ENCODE measurements around the gene HOPX.
"Not testable (repeated sequence)": the region's sequence is repeated elsewhere in the genome, so short reads cannot be mapped to it uniquely, and the experiment has no call there.

HOPX gene

GRCh38 chr4:56622176-56622575, 58.9 kb downstream of the HOPX start:
- no peak for TF ChIP-seq CTCF (IDR thresholded peaks at IDR 0.05; ENCODE audit: low read depth, low read length)
- no peak for DNase-seq (ENCODE audit: extremely low read depth, low read depth)

DNA sequence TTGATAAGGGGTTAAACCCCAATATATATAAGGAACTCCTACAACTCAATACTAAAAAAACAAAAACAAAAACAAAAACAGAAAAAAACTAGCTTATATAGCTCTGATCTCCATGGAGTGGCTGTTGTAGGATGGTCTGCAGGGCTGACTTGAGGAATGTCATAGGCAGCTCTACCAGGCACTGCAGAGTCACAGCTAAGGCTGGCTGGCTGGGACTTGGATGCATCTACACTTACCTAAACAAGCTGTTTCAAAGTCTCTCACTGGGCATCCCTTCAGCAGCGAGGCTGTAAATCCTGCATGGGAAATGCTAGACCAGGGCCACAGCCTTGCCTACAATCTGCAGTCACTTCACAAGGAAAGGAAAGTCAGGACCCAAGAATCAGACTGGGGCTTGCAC, 61.3 kb downstream of the HOPX start:
- TF ChIP-seq CTCF (IDR thresholded peaks at IDR 0.05; ENCODE audit: low read depth, low read length) = no peak
- DNase-seq (ENCODE audit: extremely low read depth, low read depth) = no peak

- DNase-seq (ENCODE audit: extremely low read depth, low read depth) = no peak
- no peak for TF ChIP-seq CTCF (IDR thresholded peaks at IDR 0.05; ENCODE audit: low read depth, low read length)
These were observed 61.9 kb downstream of the HOPX start for GRCh38 chr4:56619160-56619559.

GRCh38 chr4:56618734-56619133, 62.4 kb downstream of the HOPX start:
- no peak for TF ChIP-seq CTCF (IDR thresholded peaks at IDR 0.05; ENCODE audit: low read depth, low read length)
- no peak for DNase-seq (ENCODE audit: extremely low read depth, low read depth)

DNA sequence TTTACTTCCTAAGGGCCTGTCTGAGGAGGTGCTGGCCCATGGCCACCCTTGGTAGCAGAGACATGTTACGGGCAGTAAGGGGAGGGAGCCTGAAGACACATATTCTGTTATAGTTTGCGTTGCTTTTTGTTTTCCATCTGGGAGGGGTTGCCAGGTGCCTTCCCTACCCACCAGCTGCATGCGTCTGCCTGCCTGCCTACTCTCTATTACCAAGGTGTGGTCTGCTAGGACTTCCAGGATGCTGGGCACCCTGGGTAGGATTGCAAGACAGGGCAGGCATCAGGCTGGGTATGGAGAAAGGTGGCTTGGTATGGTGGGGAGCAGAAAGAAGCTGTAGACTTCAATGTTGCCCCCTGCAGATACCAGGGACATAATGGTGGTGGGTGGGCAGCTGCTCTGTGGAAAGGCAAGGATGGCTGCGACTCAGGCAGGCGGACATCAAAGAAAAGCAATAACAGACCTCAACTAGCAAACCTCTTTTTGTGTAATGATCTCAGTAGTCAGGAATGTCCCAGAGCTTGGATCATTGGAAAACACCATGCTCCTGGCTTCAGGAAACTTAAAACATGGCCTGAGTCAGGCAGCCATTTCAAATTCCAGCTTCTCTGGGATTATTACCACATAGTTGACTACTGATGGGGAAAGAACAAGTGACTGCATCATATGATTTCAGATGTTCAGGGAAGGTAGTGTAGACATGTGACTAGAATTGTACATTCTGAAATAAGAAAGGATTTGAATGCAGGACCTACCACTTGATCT, 67.8 kb downstream of the HOPX start:
- TF ChIP-seq CTCF (IDR thresholded peaks at IDR 0.05; ENCODE audit: low read depth, low read length) = no peak
- no peak for DNase-seq (ENCODE audit: extremely low read depth, low read depth)

- no peak for DNase-seq (ENCODE audit: extremely low read depth, low read depth)
- TF ChIP-seq CTCF (IDR thresholded peaks at IDR 0.05; ENCODE audit: low read depth, low read length) = no peak
These were observed 68.8 kb downstream of the HOPX start for GRCh38 chr4:56612282-56612681.

GRCh38 chr4:56611501-56611900, 69.6 kb downstream of the HOPX start:
- DNase-seq (ENCODE audit: extremely low read depth, low read depth) = no peak

DNA sequence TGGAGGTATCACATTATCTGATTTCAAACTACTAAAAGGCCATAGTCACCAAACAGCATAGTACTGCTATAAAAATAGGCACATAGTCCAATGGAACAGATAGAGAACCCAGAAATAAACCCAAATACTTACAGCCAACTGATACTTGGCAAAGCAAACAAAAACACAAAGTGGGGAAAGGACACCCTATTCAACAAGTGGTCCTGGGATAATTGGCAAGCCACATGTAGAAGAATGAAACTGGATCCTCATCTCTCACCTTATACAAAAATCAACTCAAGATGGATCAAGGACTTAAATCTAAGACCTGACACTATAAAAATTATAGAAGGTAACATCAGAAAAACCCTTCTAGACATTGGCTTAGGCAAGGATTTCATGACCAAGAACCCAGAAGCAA, 70.9 kb downstream of the HOPX start:
- not testable (repeated sequence) for DNase-seq (ENCODE audit: extremely low read depth, low read depth)

More at GRCh38 chr4:56611501-56611900, 69.6 kb downstream of the HOPX start:
- TF ChIP-seq CTCF (IDR thresholded peaks at IDR 0.05; ENCODE audit: low read depth, low read length) = no peak

Measured in AG09319 (cell line).